ENCODE results near the gene SLC25A27.

Gene SLC25A27

DNA sequence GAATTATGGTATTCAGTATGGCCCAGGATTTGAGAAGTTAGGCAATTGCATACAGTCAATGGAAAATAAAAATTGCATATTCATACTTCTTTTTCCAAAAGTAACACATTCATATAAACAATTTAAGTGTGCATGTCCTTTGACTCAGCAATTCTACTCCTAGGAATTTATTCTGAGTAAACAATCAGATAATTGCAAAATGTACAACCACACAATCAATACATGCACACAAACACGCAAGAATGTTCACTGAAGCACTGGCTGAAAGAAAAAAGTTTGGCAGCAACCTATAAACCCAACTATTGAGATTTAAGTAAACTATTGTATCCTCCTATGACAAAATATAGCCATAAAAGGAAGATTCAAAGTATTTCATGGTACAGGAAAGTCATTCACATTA lies 1.8 kb upstream of the SLC25A27 start:
- DNase-seq (ENCODE audit: low read depth in 2 of 2): no peak

DNA sequence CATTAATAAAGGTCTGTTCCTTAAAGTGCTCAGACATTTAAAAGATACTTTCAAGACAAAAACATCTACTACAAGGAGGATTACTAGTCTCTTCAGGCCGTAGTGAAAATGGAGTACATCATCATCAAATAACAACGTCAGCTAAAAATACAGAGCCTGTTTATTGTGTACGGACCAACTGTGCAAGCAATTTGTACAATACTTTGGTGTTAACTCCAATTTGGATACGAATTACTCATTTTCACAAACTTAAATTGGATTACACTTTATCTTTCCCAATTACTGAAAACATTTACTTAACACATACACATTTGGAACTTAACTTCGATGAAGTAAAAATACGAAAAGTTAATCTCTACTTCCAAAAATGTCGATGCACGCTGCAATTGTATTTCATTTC lies 959 bp upstream of the SLC25A27 start:
- DNase-seq (ENCODE audit: low read depth in 2 of 2): no peak

DNA sequence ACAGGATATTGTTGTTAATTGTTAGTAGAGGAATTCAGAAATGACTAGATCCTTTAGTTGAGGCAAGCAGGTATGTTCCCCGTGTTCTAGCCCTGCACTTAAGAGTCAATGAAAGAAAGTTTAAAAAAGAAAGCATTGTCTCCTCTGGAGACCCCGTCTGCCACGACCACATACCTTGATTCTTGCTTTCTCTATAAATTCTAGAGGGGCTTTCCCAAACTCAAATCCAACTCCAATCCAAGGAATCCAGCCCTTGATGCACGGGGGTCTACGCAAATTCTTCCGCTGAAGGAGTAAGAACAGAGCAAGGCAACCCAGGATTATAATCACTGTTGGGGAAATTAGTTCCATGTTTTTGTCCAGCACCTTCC lies 558 bp upstream of the SLC25A27 start:
- DNase-seq (ENCODE audit: low read depth in 2 of 2): no peak

DNA sequence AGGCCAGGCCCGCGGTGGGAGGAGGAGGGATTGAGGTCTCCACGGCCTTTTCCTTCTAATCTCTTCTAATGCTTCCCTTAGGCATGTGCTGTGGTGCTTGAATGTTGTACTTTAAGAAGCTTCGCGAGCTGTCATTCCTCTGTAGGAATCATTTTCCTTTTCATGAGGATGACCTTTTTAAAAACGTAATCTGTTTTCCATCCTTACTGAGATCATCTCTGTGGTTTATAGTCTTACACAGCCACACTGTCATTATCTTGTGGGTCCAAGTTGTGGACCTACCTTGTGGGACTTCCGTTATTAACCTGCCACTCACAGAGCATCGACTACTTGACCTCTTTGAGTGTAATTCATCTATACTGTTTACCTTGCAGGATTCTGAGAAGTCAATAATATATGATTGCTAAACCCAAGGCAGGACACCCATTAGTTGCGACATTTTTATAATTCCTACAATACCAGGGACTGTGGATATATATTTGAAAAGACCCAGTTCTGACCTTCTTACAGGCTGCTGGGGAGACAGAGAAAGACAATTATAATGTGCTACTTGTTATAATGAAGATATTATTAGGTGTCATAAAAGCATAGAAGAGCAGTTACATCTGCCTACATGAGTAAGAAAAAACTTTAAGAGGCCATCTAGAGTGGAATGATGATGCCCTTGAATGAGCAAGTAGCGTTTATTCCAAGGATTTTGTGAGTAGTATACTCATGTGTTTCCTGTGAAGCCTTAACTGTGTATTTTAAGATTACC lies 842 bp downstream of the SLC25A27 start:
- no peak for DNase-seq (ENCODE audit: low read depth in 2 of 2)

DNA sequence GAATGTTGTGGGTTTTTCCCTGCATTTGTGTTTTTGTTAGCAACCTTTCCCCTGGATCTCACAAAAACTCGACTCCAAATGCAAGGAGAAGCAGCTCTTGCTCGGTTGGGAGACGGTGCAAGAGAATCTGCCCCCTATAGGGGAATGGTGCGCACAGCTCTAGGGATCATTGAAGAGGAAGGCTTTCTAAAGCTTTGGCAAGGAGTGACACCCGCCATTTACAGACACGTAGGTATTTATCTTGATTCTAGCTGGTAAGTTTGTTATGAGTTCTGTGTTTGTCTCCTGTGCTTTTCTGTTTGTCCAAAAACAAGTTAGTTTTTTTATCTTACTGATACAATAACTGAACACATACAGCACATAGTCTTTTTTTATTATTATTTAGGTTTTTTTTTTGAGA lies 3.0 kb downstream of the SLC25A27 start:
- no peak for DNase-seq (ENCODE audit: low read depth in 2 of 2)

DNA sequence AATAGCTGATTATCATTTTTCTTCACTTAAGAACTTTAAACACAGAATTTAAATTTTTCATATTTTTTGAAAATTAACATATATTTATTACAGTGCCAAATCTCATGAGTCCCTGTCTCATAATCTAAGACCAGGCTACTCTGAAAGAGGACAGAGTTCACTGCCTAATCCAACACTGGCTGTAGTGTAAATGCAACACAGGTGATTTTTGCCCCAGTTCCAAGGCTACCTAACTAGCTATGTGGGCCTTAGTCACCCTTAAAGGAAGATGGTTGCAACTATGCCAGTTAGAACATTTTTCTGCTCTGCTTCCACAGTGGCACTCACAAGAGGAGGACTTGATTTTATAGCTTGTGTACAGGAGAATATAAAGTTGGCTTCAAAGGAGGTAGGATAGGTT lies 4.9 kb downstream of the SLC25A27 start:
- no peak for DNase-seq (ENCODE audit: low read depth in 2 of 2)

DNA sequence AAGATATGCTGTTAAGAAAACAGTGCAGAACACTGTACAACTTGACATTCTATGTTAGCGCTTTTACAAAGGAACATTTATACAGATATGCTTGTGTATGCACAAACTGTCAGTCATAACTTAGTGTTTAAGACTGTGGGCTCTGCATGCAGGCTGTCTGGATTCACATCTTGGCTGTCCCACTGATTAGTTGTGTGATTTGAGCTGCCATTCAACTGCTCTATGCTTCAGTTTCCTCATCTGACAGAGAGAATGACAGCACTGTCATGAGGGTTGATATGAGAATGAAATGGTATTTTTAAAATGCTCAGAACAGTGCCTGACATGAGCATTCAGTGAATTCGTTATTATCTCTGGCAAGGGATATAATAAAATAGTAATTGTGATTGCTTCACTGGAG lies 8.7 kb downstream of the SLC25A27 start:
- no peak for DNase-seq (ENCODE audit: low read depth in 2 of 2)

DNA sequence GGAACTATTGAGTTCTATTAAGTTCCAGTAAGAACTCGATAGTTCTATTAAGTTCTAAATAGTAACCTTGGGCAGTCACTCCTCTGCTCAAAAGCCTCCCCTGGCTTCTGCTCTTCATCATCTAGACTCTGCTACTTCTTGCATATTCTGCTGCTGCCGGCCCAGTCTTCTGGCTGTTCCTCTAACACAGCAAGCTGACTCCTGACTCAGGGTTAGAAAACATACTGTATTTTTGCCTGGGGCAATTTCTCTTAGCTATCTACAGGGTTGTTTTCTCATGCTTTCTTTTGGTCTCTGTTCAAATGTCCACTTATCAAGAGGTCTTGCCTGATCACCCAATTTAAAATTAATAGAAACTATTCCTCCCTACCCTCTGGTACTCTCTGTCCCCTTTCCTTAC lies 14.6 kb downstream of the SLC25A27 start:
- DNase-seq (ENCODE audit: low read depth in 2 of 2): no peak

DNA sequence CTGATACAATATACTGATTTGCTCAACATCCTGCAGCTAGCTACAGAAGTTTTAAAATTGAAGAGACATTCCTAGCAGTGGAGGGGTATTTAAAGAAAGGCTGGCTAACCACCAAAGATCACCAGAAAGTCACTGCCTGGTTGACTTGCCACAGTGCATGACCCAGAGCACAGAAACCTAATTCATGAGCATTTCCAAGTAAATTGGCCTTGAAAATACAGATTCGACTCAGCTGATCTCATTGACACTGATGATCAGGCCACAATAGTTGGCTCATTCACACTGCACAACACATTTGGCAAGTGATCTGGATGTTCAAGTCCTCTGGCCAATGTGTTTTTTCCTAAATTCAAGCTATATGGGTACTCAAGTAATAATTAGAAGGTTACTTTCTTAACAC lies 21.6 kb downstream of the SLC25A27 start:
- DNase-seq (ENCODE audit: low read depth in 2 of 2): no peak

DNA sequence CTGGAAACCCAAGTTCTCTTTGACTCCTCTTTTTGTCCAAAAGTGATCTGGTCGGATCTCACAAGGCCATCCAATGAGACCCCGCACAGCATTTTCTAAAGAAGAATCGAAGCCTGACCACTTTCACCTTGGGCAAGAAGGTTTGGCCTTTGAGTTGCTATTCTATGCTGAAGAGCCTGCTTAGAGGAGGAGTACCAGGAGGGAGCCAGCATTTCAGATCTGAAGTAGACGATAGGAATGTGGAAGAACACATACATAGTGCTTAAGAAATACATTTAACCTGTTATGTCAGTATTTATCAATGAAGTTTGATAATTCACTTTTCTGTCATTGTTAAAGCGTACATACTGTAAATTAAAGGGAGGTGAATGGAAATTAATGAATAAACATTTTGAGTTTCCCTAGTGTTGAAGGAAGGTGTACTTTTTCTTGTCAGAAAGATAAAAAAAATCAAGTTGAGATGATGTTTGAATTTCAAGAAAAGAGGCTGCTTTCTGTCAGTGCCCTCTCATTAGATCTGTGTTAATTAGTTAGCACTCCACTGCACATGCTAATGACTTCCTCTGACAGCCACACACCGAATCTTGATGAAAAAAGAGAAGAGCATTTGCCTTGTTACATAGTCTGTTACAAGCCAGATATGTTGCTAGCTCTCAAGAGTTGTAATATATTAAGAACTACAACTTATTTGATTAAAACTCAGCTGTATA lies 24.0 kb downstream of the SLC25A27 start:
- DNase-seq (ENCODE audit: low read depth in 2 of 2): no peak

DNA sequence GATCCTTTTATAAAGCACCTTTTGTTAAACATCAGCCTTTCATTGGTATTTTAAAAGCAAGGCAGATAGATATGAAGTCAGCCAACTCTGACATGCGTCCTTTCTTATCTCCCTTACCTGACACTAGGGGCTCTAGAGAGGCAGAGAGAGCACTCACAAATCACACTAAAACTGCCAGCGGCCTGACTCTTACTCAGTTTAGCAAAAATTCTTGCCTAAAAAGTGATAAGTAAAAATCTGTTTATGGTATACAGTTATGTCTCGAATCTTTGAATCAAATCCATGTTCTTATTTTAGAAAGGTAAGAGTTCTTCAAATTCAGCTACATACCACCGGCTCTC lies 24.5 kb downstream of the SLC25A27 start:
- DNase-seq (ENCODE audit: low read depth in 2 of 2): no peak

DNA sequence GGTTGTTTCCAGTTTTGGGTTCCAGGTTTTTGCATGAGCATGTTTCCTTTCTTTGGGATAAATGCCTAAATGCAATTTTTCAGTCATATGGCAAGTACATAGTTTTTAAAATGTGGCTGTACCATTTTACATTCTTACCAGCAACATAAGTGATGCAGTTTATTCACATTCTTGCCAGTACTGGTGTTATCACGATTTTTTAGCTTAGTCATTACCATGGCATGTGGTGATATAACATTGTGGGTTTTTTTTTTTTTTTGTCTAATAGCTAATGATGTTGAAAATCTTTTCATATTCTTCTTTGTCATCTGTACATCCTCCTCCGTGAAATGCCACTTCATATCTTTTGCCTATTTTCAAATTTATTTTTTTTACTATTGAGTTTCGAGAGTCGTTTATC lies 32.0 kb downstream of the SLC25A27 start:
- DNase-seq (ENCODE audit: low read depth in 2 of 2): no peak

DNA sequence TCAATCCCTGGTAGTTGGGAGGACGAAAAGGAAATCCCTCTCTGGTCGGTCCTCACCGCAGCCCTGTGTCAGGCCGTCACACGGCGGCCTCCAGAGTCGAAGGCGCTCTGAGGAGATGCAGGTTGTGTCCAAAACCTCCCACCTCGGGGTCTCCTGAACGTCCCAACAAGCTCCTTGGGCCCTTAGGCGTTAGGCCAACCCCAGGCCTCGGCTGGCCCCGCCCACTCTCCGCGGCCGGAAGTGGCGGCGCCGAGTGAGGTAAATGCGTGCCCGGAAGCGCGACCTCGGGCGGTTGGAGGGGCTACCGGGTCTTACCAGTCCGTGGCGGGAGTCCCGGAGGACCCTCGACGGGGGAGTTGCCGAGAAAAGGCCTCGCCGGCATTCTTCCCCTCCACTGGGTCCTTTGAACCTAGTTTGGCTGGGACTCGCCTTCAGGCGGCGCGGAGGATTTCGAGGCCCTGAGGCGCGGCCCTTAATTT lies 34.9 kb downstream of the SLC25A27 start, which contains the start of gene TDRD6:
Gene TDRD6 (plus strand): TSS at position 267 of the 479 bp plus-strand sequence. CDS start 244 bp downstream, outside the sequence.
- no peak for DNase-seq (ENCODE audit: low read depth in 2 of 2)

DNA sequence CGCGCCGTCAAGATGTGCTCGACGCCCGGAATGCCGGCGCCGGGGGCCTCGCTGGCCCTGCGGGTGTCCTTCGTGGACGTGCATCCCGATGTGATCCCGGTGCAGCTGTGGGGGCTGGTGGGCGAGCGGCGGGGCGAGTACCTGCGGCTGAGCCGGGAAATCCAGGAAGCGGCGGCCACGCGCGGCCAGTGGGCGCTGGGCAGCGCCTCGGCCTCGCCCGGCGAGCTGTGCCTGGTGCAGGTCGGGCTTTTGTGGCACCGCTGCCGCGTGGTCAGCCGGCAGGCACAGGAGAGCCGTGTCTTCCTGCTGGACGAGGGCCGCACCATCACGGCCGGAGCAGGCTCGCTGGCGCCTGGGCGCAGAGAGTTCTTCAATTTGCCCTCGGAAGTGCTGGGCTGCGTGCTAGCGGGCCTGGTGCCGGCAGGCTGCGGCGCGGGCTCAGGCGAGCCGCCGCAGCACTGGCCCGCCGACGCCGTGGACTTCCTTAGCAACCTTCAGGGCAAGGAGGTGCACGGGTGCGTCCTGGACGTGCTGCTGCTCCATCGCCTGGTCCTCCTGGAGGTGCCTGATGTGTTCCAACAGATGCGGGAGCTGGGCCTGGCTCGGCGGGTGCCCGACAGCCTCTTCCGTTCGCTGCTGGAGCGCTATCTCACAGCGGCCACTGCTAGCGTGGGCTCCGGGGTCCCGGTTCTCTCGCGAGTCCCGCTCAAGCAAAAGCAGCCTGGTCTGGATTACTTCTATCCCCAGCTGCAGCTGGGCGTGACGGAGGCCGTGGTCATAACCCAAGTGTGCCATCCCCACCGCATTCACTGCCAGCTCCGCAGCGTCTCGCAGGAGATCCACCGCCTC lies 35.6 kb downstream of the SLC25A27 start:
- no peak for DNase-seq (ENCODE audit: low read depth in 2 of 2)

DNA sequence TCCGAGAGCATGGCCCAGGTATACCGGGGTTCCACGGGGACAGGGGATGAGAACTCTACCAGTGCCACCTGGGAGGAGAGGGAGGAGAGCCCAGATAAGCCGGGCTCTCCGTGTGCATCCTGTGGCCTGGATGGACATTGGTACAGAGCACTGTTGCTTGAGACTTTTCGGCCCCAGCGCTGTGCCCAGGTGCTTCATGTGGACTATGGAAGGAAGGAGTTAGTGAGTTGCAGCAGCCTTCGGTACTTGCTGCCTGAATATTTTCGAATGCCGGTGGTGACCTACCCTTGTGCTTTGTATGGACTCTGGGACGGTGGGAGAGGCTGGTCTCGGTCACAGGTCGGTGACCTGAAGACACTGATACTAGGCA lies 36.2 kb downstream of the SLC25A27 start:
- DNase-seq (ENCODE audit: low read depth in 2 of 2): no peak

DNA sequence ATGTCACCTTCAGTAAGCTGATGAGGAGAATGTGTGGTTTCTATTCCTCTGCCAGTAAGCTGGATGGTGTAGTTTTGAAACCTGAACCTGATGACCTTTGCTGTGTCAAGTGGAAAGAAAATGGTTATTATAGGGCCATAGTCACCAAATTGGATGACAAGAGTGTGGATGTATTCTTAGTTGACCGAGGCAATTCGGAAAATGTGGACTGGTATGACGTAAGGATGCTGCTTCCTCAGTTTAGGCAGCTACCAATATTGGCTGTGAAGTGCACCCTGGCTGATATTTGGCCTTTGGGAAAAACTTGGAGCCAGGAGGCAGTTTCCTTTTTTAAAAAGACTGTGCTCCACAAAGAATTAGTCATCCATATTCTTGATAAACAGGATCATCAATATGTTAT lies 36.9 kb downstream of the SLC25A27 start:
- DNase-seq (ENCODE audit: low read depth in 2 of 2): no peak

DNA sequence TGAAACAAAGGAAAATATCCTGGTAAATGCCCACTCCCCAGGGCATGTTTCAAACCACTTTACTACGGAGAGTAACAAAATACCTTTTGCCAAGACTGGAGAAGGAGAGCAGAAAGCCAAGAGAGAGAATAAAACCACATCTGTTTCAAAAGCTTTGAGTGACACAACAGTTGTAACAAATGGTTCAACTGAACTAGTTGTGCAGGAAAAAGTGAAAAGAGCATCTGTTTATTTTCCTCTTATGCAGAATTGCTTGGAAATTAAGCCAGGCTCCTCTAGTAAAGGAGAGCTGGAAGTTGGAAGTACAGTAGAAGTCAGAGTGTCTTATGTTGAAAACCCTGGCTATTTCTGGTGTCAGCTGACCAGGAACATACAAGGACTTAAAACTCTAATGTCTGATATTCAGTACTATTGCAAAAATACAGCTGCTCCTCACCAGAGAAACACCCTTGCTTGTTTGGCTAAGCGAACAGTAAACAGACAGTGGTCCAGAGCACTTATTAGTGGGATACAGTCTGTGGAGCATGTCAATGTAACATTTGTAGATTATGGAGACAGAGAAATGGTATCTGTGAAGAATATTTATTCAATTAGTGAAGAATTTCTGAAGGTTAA lies 37.5 kb downstream of the SLC25A27 start:
- DNase-seq (ENCODE audit: low read depth in 2 of 2): no peak

DNA sequence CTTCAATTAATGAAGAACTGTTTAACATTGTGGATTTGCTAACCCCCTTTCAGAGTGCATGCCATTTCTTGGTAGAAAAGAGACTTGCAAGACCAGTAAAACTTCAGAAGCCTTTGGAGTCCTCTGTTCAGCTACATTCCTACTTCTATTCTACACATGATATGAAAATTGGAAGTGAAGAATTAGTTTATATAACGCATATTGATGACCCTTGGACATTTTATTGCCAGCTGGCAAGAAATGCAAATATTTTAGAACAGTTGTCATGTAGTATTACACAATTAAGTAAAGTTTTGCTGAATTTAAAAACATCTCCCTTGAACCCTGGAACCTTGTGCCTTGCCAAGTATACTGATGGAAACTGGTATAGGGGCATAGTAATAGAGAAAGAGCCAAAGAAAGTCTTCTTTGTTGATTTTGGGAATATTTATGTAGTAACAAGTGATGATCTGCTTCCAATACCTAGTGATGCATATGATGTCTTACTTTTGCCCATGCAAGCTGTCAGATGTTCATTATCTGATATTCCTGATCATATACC lies 38.2 kb downstream of the SLC25A27 start:
- DNase-seq (ENCODE audit: low read depth in 2 of 2): no peak

DNA sequence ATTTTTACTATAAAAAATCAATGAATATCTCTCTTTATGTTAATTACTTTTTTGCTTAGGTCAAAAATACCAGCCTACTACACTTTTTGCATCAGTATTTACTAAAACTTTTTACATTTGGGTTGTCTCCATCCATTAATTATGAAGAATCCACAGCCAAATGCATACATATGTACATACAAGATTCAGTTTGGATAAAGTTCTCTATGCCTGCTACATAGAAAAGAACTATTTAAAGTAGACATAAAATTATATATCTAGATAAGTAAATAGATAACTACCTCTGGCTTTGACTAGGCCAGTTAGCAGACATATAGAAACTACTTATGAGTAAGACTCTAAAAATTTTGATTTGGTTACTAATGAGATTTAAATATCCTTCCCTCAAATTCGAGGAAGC lies 47.2 kb downstream of the SLC25A27 start:
- no peak for DNase-seq (ENCODE audit: low read depth in 2 of 2)

DNA sequence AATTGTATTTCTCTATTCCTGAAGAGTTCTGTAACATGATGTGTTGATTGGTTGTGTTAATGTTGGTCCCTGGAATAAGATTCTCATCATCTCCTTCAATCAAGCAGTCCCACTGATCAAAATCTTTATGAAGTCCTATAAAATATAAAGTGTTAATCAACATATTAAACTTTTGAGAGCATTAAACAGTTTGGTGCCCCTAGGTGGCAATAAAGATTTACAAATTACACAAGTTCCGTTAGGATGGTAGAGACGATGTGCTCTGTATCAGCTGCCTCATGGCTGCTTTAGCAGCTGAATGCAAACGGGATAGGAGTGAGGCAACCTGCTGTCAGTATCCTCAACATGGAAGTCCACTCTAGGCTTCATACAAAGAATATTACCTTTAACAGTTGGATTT lies 51.8 kb downstream of the SLC25A27 start:
- no peak for DNase-seq (ENCODE audit: low read depth in 2 of 2)

DNA sequence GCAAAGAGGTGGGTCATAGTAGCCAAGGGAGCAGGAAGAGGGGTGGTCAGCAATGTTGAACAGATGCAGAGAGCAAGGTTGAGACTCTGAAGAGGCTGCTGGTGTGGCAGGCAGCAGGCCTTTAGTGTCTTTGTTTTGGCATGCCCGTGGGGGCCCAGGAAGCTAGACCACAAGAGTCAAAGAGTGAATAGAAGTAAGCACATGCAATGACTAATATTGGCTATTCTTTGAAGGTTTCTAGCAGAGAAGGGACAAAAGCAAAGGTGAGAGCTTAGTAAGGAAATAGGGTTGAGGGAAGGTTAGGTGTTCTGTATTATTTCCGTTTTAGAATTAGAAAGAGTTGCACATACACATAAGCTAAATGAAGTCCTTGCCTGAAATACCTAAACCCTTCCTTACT lies 53.7 kb downstream of the SLC25A27 start:
- no peak for DNase-seq (ENCODE audit: low read depth in 2 of 2)

DNA sequence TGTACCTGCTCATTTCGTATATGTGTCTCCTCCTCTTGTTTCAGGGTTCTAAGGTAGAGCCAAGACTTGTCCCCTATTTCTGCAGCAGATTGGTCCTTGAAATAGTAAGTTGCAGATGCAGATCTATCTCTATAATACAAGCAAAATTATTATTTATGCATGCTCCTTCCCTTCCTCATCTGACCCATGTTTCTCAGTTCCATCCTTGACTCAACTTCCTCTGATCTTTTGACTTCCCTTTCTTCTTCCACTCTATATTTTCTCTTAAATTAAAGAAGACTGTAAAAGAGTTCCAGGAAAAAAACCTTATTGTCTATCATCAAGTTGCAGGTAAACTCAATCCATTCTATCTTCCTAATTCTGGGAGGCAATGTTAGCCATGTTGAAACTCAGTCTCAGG lies 58.7 kb downstream of the SLC25A27 start:
- DNase-seq (ENCODE audit: low read depth in 2 of 2): no peak
